GM12878 (cell line): Measurements from ENCODE around the gene PRSS1.

Source experiments
- CREB1 ChIP-seq: IDR thresholded peaks from 2 replicates; pipeline ENCODE4 v1.6.1; 2012; ENCODE audit warnings: low read depth, mild to moderate bottlenecking, inconsistent platforms
- FOS ChIP-seq: IDR thresholded peaks from 3 replicates; pipeline ENCODE4 v1.6.1; 2011; ENCODE audit warnings: borderline replicate concordance; ENCODE audit not compliant: insufficient read length; ENCODE audit errors: extremely low read depth
- HCFC1 ChIP-seq: fragments of 150-350 bp; IDR thresholded peaks from 2 replicates; pipeline ENCODE4 v1.6.1; 2014; ENCODE audit warnings: low read length
- YBX1 ChIP-seq: fragments of 450-650 bp; IDR thresholded peaks from 2 replicates; pipeline ENCODE4 v1.6.1; 2016; ENCODE audit warnings: antibody characterized with exemption
- TF ChIP-seq, protein P1 (sequence below): IDR thresholded peaks from 2 replicates; pipeline ENCODE4 v1.6.1; 2012; ENCODE audit warnings: low read depth, low read length, improper control_type of control experiment
- TF ChIP-seq, protein P2 (sequence below): IDR thresholded peaks from 2 replicates; pipeline ENCODE4 v1.6.1; 2011; ENCODE audit warnings: borderline replicate concordance, low read depth, mild to moderate bottlenecking, moderate library complexity, low read length; ENCODE audit not compliant: insufficient read depth, poor library complexity, severe bottlenecking

DNA sequence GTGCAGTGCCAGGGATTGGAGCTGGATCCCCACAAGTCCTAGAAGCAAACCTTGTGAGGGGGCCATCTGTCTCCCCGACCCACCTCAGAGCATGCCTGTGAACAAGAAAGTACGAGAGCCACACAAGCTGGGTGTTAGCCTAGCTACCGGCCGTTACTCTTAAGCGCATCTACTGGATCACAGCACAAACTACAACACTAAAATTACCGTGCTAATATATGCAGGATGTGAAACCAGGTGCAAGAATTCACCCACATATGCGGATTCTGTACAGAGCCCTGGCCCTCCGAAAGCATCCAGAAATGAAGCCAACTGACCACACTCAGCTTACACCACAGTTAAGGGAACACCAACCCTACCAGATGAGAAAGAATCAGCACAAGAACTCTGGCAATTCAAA, 16.0 kb upstream of the PRSS1 start:
- no peak for TF ChIP-seq FOS
- TF ChIP-seq YBX1 = no peak
- TF ChIP-seq, protein P1, sequence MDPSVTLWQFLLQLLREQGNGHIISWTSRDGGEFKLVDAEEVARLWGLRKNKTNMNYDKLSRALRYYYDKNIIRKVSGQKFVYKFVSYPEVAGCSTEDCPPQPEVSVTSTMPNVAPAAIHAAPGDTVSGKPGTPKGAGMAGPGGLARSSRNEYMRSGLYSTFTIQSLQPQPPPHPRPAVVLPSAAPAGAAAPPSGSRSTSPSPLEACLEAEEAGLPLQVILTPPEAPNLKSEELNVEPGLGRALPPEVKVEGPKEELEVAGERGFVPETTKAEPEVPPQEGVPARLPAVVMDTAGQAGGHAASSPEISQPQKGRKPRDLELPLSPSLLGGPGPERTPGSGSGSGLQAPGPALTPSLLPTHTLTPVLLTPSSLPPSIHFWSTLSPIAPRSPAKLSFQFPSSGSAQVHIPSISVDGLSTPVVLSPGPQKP = no peak
- TF ChIP-seq HCFC1 = no peak
- TF ChIP-seq, protein P2, sequence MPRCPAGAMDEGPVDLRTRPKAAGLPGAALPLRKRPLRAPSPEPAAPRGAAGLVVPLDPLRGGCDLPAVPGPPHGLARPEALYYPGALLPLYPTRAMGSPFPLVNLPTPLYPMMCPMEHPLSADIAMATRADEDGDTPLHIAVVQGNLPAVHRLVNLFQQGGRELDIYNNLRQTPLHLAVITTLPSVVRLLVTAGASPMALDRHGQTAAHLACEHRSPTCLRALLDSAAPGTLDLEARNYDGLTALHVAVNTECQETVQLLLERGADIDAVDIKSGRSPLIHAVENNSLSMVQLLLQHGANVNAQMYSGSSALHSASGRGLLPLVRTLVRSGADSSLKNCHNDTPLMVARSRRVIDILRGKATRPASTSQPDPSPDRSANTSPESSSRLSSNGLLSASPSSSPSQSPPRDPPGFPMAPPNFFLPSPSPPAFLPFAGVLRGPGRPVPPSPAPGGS = no peak
- no peak for TF ChIP-seq CREB1
